Activated naive CD4-positive, alpha-beta T cell treated with anti-CD3 and anti-CD28 coated beads, Interleukin-2, amount 50 U/mL, for 72 hours (primary cell): ENCODE results near the gene PDSS2. TPM values are rescaled to one million over a fixed set of nuclear protein-coding genes. Genes with fewer than 3 reads are reported as not detected.
A peak's percentile ranks its signal among the peaks of the same experiment; 100 is the strongest.

Experiments
- ATAC-seq, 2 donors: fragments of 150-1000 bp; cut with Tn5 transposase; 2 replicates each; pipeline ENCODE4 v1.10.0; 2021; ENCODE audit warnings: mild to moderate bottlenecking in 2 of 2, moderate library complexity in 2 of 2
- DNase-seq, 2 donors: peaks; one replicate each; pipeline ENCODE4 v3.0.0; 2021 to 2022; ENCODE audit warnings: low spot score in 2 of 2
- H3K27ac Mint-ChIP-seq, 2 donors: one replicate each; pipeline ENCODE4 v1.8.0; 2022; ENCODE audit warnings: mild to moderate bottlenecking in 2 of 2, mixed read lengths in 2 of 2
- H3K36me3 Mint-ChIP-seq, 2 donors: one replicate each; pipeline ENCODE4 v1.8.0; 2022; ENCODE audit warnings: mixed read lengths in 2 of 2
- H3K9me3 Mint-ChIP-seq, 2 donors: one replicate each; pipeline ENCODE4 v1.8.0; 2022; ENCODE audit warnings: mixed read lengths in 2 of 2
- total RNA-seq, 2 donors: library from RNA; stranded (reverse); gene quantifications; one replicate each; pipeline ENCODE4 v1.2.3, GENCODE V29; 2022

PDSS2 gene
- total RNA-seq, 2 donors from 2014 or later: 9.5 to 14.8 TPM

DNA sequence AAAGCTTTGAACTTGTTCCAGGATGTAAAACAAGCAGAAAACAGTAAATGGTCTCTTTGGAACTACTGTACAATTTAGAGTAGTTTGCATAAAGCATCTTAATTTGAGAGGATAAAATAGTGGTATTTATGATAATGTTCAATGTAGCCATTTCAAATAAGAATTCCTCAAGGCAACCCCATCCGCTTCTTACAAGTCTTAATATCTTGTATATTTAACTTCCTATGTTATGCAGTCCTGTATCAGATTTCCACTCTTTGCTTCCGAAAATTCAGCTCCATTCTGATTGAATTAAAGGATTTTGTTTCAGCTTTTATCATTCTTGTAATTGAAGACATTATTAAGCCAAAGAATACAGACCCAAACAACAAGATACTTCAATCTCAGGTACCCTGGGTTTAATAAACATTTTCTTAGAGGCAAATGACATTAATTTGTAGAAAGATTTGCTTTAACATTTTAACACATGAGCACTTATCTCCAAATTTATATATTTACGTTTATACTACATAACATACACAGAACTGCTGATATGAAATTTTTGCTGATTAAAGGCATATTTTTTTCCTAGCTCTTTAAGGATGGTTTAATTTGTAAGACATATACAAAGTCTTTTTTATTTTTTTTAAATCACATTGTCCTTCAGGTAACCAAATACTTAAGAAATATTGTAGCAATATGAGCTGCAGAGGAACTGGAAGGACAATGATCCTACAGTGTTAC is 213.0 kb downstream of the PDSS2 start:
- H3K27ac Mint-ChIP-seq: no peak overlapping the region
- H3K9me3 Mint-ChIP-seq: no peaks in the 10 kb centered on the region
- no peaks in the 10 kb centered on the region for H3K36me3 Mint-ChIP-seq
- ATAC-seq (no peak), DNase-seq (no peak)

- no peak for ATAC-seq
- no peaks in the 10 kb centered on the region for H3K36me3 Mint-ChIP-seq
- no peaks in the 10 kb centered on the region for H3K9me3 Mint-ChIP-seq
- H3K27ac Mint-ChIP-seq: no peak overlapping the region
- DNase-seq: no peak
These were observed 214.5 kb downstream of the PDSS2 start for GRCh38 chr6:107244742-107245480.

DNA sequence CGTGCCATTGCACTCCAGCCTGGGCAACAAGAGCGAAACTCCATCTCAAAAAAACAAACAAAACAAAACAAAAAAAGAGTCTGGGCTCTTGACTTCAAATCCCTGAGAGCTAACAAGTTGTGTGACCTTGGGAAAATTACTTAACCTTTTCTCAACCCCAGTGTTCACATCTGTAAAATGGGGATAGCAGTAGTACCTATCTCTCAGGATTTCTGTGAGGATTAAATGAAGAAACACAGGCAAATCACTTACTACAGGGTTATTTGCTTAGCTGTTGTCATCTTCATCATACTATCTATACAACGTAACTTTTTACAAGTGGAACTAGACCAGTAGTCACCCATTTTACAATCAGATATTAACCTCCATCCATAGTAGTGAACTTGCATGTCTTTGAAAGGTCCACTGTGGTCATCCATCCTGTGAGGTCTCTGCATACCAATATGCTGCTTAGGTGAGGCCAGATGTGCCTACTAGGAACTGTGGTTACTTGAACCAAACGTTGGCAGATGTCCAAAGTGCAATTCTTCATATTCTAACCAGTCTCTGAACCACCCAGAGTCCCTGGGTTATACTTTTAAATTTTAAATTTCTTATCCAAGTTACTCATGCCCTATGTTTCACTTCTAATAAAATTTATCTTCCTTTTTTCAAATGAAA is 215.2 kb downstream of the PDSS2 start:
- H3K9me3 Mint-ChIP-seq: no peaks in the 10 kb centered on the region
- DNase-seq: no peak
- no peak for ATAC-seq
- H3K36me3 Mint-ChIP-seq: no peaks in the 10 kb centered on the region
- H3K27ac Mint-ChIP-seq: no peak overlapping the region

GRCh38 chr6:107243471-107243870 is 215.9 kb downstream of the PDSS2 start:
- no peak for ATAC-seq
- DNase-seq: no peak
- H3K9me3 Mint-ChIP-seq: no peaks in the 10 kb centered on the region
- no peak overlapping the region for H3K27ac Mint-ChIP-seq
- H3K36me3 Mint-ChIP-seq: no peaks in the 10 kb centered on the region

DNA sequence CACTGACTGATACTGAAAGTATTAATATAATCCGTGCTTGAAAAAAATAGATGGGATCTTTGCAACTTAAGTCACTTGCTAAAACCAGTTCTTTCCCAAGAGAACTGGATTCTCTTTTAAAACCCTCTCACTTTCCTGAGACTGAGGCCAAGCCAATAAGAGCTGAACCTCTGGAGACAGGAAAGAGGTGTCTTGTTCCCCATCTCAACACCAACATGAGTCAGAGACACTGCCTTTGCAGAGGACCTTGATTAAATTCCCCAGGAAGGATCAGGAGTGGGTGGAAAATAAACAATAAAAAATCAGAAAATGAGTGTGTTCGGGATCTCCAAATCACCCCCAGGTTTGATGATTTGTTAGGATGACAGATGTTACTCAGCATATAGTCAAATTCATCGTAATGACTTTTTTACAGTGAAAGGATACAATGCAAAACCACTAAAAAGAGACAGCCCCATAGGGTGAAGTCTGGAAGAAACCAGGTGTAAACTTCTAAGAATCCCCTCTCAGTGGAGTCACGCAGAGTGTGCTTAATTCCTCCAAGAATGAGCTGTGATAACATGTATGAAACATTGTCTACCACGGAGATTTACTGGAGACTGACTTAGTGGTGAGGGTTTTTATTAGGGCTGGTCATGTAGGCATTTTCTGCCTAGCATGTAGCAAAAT is 221.2 kb downstream of the PDSS2 start:
- Mint-ChIP-seq H3K36me3 (peaks cover 13 to 23% of the 10 kb centered on the region in 2 donors), H3K9me3 (peaks cover 5 to 7% of the 10 kb centered on the region in 2 donors), H3K27ac (no peak overlapping the region)
- no peak for DNase-seq
- peak in 1 of 2 donors; percentile 61 for ATAC-seq

DNA sequence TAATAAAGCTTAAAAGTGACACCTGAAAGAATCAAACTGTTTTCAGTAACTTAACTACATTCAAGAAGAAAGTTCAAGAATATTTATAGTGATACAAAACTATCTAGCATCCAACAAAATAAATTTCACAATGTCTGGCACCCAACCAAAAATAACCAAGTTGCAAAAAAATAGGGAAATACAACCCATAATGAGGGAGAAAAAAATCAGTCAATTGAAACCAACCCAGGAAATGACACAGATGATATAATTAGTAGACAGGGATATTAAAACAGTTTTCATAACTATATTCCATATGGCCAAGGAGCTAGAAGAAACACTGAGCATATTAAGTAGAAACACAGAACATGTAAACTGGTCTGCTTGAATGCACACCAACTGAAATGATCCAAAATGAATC is 223.9 kb downstream of the PDSS2 start:
- peaks cover 14 to 23% of the 10 kb centered on the region in 2 donors for H3K36me3 Mint-ChIP-seq
- DNase-seq: no peak
- H3K27ac Mint-ChIP-seq: no peak overlapping the region
- peaks cover 5 to 7% of the 10 kb centered on the region in 2 donors for H3K9me3 Mint-ChIP-seq
- no peak for ATAC-seq

DNA sequence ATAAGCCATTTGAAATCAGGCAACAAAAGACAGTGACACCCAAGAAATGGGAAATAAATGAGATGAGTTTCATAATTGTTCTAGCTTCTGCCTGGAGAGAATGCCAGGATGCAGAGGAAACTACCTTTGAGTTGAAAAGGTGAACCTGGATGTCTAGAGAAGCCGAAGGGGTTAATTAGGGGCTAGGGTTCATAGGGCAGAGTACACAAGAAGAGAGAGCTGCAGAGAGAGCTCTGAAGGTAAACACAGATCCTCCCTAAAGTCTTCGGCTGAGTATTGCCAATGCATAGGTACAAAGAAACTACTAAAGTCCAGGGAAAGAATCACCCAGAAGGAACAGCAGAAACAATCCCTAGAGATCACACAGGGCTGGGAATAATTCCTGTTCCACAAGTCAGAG is 224.4 kb downstream of the PDSS2 start:
- DNase-seq (no peak), ATAC-seq (no peak)
- Mint-ChIP-seq H3K9me3 (peaks cover 5 to 7% of the 10 kb centered on the region in 2 donors), H3K27ac (no peak overlapping the region), H3K36me3 (peaks cover 17 to 23% of the 10 kb centered on the region in 2 donors)

DNA sequence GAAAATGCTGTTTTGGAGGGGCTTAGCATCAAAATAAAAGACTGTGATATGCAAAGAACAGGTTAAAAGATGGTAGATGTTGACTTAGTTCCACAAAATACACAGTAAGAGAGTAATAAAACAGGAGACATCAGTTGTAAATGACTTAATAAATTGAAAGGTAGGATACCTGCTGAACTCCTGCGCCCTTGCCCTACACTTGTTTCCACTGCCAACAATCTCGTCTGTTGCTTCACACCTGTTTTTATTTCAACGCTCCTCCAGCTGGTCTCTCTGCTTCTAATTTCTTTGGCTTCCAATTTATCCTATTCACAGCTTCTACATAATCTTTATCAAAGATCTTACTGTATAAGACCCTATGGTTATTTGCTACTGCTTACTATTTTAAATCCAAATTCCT is 228.1 kb downstream of the PDSS2 start:
- peaks cover 12 to 13% of the 10 kb centered on the region in 2 donors for H3K36me3 Mint-ChIP-seq

DNA sequence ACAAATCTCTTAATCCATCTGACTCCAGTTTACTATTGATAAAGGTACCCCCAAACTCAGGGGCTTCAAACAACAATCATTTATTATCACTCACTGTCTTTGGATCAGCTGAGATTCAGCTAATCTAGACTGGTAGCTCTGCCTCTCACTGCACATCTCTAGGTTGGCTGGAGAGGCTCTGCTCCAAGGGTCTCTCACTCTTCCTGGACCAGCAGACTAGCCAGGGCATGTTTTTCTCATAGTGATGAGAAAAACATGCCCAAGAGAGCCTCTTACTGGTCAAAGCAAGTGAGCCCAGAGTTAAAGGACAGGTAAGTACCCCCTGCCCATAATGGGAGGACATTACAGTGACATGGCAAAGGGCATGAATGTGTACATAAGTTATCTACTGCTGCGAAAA is 228.9 kb downstream of the PDSS2 start:
- H3K27ac Mint-ChIP-seq: peak overlapping the region in 1 of 2 donors; percentile 24
- no peak for DNase-seq
- no peak for ATAC-seq
- peaks cover under 1 to 1% of the 10 kb centered on the region in 2 donors for H3K9me3 Mint-ChIP-seq
- peaks cover 5 to 7% of the 10 kb centered on the region in 2 donors for H3K36me3 Mint-ChIP-seq

More for the DNA sequence above, 228.1 kb downstream of the PDSS2 start:
- no peak for DNase-seq
- H3K27ac Mint-ChIP-seq: peak overlapping the region; percentile 6 to 19
- ATAC-seq: no peak
- peaks cover 5 to 7% of the 10 kb centered on the region in 2 donors for H3K9me3 Mint-ChIP-seq

DNA sequence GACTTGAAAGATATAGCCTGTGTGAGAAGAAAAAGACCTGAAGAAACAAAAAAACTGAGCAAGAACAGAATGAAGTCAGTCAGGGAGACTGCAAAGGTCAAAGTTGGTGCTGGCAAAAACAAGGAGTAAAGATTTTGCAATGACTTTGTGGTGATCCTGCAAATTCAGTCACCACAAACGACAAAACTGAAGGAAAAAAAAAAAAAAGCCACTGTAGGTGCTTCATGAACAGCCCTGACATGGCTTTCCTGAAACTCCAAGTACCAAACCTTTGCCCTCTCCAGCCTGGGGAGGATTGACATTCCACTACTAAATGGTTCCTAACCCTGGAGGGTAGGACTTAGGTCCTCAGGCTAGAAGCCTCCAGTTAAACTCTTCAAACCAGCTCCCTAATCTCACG is 229.3 kb downstream of the PDSS2 start:
- Mint-ChIP-seq H3K9me3 (no peaks in the 10 kb centered on the region), H3K36me3 (peaks cover under 1 to 4% of the 10 kb centered on the region in 2 donors)

DNA sequence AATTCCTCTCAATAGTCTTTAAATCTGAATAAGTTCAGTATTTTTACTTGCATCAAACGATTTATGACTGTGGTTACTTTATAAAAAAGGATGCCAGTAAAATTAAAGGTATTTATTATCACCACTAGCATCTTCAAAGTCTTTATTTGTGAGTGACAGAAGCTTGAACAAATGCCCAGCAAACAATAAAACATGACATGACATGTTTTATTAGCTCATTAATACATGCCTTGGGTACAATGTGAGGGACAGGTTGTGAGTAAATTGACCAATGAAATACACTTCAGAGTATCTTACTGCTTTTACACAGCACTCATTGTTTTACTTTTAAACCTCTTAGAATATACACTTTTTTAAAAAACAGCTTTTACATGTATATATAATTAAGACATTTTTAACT is 230.6 kb downstream of the PDSS2 start:
- no peak for DNase-seq
- Mint-ChIP-seq H3K36me3 (peaks cover 0 to 4% of the 10 kb centered on the region in 2 donors), H3K27ac (no peak overlapping the region), H3K9me3 (no peaks in the 10 kb centered on the region)
- no peak for ATAC-seq

More for the DNA sequence above, 229.3 kb downstream of the PDSS2 start:
- H3K27ac Mint-ChIP-seq: no peak overlapping the region
- ATAC-seq (no peak), DNase-seq (no peak)

GRCh38 chr6:107221519-107221918 is 237.8 kb downstream of the PDSS2 start:
- ATAC-seq (no peak), DNase-seq (no peak)
- H3K36me3 Mint-ChIP-seq: no peaks in the 10 kb centered on the region
- H3K9me3 Mint-ChIP-seq: no peaks in the 10 kb centered on the region
- no peak overlapping the region for H3K27ac Mint-ChIP-seq

GRCh38 chr6:107219851-107220250 is 239.5 kb downstream of the PDSS2 start:
- Mint-ChIP-seq H3K9me3 (no peaks in the 10 kb centered on the region), H3K36me3 (no peaks in the 10 kb centered on the region), H3K27ac (no peak overlapping the region)
- no peak for DNase-seq
- ATAC-seq: no peak

GRCh38 chr6:107218142-107218541 is 241.2 kb downstream of the PDSS2 start:
- ATAC-seq: no peak
- Mint-ChIP-seq H3K27ac (no peak overlapping the region), H3K9me3 (no peaks in the 10 kb centered on the region), H3K36me3 (no peaks in the 10 kb centered on the region)
- DNase-seq: no peak

GRCh38 chr6:107217248-107217647 is 242.1 kb downstream of the PDSS2 start:
- Mint-ChIP-seq H3K27ac (no peak overlapping the region), H3K9me3 (no peaks in the 10 kb centered on the region), H3K36me3 (no peaks in the 10 kb centered on the region)
- ATAC-seq: no peak
- no peak for DNase-seq

DNA sequence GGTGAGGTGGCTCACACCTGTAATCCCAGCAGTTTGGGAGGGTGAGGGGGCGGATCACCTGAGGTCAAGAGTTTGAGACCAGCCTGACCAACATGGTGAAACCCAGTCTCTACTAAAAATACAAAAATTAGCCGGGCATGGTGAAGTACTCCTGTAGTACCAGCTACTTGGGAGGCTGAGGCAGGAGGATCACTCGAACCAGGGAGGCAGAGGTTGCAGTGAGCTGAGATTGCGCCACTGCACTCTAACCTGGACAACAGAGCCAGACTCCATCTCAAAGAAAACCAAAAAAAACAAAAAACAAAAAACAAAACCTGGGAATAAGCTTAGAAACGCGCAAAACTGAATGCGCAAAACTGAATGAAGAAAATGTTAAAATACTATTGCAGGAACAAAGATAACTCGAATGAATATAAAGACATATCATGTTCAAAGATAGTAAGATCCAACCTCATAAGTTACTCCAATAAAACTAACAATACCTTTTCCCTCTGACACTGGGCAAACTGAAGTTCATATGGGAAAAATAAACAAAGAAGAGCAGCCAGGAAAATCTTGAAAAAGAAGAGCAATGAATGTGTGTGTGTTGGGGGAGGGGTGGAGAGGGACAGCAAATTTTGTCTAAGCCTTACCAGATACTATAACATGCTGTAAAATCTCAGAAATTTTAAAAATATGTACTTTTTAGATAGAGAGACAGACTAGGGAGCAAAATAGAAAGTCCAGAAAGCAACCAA is 243.0 kb downstream of the PDSS2 start:
- no peak overlapping the region for H3K27ac Mint-ChIP-seq
- ATAC-seq: no peak
- no peak for DNase-seq

More for the DNA sequence above, 243.0 kb downstream of the PDSS2 start:
- Mint-ChIP-seq H3K36me3 (no peaks in the 10 kb centered on the region), H3K9me3 (no peaks in the 10 kb centered on the region)
